ENCODE measurements around the gene EPB41L2.

Gene EPB41L2

DNA sequence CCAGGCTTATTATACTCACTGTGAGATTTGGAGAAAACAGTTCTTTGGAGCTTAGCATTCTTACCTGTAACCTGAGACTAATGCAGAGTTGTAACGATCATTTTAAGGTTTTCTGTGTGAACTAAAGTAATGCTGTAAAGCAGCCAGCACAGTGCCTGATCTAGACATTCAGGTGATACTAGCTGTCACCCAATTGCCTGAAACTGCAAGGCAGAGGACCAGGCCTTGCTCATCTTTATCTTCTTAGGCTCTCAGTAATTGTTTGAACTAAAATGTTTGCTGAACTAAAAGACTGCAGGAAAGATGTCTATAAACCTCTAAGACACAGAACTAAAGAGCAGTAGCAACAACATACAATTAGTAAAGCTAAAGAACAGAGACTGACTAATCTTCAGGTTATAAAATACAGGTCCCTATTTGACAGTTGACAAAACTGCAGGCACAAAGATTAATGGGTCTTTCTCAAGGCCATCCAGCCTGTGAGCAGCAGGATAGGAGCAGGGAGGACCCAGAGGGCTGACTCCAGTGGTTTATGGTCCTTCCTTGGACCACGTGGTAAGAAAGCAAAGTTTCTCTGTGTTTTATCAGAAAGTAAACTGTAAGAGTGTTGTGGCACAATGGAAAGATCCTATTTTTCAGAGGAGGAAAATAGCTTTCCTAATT lies 204.4 kb downstream of the EPB41L2 start:
- no peak for DNase-seq

- no peak for DNase-seq
Measured at GRCh38 chr6:130858054-130858453, 205.0 kb downstream of the EPB41L2 start.

DNA sequence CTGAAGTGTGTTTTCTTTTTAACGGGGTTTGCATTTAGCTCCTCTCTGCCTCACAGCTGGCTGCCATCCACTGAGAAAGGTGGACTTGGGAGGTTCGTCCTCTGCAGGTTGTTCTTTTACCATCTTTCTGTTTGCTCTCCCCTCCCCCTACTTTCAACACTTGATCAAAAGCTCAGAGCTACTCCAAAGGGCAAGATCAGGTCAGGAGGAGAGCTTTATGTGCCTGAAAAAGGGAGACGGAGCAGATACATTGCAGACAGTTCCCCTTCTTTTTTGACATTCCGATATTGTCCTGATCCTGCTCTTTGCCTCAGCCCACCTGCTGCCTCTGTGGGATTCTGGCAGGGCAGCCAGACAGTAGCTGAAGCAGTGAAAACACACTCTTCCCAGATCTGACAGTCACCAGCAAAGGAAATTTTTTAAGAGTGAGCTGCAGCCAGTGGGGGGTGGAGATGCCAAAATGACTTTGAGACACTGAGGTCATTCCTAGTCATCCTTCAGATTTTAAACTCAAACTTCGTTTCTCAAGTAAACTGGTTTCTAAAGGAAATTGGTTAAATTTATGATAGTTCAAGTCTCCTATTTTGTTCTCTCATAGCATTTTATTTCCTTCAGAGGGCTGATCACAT lies 209.4 kb downstream of the EPB41L2 start:
- peak; percentile 66 for DNase-seq

DNA sequence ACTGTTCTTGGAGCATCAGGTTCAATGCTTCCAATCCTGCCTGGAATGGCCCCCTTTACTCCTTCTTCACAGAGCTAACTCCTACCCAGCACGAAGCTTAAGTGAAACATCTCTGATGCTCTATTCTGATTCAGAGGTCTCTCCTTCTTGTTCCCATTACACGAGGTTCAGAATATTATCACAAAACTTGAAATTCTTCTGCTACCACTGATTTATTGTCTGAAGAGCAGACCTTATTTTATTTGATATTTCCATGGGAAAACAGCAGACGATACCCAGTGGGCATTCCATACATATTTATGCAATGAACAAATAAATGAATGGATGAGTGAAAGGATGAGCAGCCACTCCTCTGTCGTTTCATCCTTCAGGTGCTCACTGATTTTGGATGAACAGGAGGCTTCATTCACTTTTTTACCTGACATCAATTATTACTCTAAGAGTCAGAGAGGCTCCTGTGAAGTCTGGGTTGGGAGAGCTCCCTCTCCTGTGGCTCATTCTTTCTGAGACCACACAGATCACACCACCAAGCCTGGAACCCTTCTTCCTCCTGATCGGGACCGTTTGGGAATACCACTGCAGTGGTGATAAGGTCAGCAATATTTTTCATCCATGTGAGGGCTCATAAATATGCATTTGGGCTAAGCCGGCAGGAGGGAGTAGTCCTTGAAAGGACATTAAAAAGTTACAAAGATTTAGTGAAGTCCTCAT lies 210.0 kb downstream of the EPB41L2 start:
- DNase-seq = peak; percentile 47

DNA sequence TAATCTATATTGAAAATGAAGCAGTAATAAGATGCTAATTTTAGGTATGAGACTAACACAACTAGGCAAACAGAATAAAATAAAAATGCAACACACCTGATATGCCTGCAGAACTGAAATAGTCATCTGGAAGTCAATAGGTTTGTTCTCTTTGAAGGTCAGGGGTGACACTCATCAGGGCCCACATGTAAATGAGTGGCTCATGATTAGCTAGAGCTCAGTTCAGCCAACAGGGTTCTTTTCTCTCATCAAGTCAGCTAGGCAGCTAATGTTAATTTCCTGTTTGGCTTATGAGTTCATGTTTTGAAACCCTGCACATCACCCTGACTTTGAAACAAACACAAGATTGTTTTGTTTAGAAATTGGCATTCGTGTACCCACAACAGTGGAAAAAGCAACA lies 212.0 kb downstream of the EPB41L2 start:
- DNase-seq = no peak

GRCh38 chr6:130849594-130849993 lies 213.5 kb downstream of the EPB41L2 start:
- DNase-seq = no peak

DNA sequence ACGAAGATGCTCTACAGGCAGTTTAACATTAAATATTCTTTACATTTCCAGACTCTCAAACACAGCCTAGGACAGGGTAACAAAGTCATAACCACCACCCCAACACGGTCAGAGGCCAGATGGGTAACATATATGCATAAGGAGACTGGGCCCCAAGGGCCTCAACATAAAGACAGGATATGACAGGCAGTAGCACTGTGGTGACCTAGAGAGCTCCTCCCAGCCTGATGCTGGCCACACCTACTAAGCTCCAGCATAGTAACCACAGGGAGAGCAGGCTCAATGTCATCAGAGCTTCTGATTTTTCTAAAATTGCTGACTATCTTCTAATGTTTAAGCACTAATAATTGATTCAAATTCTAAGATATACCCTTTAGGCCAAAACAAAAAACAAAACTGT lies 214.1 kb downstream of the EPB41L2 start:
- DNase-seq = no peak

- peak; percentile 19 for DNase-seq
Measured at GRCh38 chr6:130847001-130847910, 215.8 kb downstream of the EPB41L2 start.

DNA sequence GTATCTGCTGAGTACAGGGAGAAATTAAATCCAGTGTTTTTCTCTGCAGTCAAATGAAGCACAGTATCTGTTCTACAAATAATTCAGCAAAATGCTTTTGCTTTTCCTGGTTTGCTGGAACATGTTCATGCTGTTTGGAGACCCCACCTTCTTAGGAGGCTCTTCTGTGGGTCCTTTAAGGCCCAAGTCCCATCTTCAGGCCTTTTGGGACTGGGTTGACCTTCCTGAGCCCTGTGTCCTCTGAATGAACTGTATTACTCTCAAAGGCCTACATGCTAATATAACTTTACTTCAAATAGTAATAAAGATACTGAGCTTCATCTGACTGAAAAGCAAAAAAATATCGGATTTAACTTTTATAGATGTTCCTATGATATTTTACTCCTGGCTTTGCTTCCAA lies 216.5 kb downstream of the EPB41L2 start:
- no peak for DNase-seq

DNA sequence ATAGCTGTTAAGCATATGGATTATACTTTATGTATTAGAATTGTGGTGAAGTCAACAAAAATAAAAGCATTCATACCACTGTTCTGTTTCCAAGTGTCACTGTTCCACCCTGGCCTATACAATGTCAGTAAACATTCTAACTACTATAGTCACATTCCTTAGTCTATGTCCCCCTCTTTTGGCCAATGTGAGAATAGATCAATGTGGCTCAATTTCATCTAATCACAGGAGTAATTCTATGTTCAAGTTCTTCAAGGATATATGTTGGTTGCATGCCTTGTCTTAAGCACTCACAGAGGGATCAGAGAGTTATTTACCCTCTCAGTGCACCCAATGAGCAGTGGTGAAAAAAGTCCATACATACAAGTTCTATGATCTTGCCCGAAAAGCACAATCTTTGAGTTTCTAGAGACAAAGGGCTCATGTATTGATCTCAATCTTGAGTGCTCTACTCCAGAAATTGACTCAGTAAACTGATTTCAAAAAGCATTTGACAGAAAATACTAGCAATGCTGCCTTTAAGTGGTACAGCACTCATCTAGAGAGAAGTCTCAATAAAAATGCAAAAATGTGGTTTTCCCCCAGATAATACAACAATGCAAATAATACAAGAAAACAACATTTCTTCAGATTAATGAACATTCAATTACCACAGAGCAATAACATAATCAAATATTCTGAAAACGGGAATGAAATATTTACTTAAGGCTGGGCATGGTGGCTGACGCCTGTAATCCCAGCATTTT lies 219.3 kb downstream of the EPB41L2 start:
- DNase-seq = peak; percentile 60

GRCh38 chr6:130841128-130841728 lies 221.8 kb downstream of the EPB41L2 start:
- peak; percentile 33 for DNase-seq

- no peak for DNase-seq
Measured at GRCh38 chr6:130840050-130840449, 223.0 kb downstream of the EPB41L2 start.

- no peak for DNase-seq
Measured at GRCh38 chr6:130839379-130839778, 223.7 kb downstream of the EPB41L2 start.

DNA sequence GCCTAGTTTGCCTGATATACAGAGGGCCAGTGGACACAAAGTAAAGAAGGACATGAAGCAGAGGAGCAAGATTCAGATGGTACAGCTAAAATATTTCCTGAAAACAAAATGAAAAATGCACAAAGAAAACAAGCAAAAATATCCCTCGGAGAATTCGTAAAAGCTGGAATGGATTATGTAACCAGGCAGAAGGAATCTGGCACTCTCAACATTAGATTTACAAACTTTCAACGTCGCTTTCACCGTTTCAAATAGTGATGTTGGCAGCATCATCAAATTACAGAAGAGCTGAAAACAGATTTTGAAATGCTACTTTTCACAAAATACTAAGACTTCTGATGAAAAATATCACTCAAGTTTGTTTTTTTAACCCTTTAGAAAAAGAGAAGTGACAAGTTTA lies 224.1 kb downstream of the EPB41L2 start:
- no peak for DNase-seq

- no peak for DNase-seq
Measured at GRCh38 chr6:130838250-130838860, 224.7 kb downstream of the EPB41L2 start.

DNA sequence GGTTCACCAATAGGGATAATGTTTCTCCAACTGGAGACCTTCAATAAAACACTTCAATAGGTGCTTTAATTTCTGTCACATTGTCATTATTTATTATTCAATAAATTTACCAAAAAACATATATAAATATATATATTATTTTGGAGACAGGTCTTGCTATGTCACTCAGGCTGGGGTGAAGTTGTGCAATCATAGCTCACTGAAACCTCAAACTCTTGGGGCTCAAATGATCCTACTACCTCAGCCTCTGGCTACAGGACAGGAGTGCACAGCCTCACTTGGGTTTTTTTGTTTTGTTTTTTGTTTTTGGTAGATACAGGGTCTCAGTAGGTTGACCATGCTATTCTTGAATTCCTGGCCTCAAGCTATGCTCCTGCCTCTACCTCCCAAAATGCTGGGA lies 226.0 kb downstream of the EPB41L2 start:
- no peak for DNase-seq

DNA sequence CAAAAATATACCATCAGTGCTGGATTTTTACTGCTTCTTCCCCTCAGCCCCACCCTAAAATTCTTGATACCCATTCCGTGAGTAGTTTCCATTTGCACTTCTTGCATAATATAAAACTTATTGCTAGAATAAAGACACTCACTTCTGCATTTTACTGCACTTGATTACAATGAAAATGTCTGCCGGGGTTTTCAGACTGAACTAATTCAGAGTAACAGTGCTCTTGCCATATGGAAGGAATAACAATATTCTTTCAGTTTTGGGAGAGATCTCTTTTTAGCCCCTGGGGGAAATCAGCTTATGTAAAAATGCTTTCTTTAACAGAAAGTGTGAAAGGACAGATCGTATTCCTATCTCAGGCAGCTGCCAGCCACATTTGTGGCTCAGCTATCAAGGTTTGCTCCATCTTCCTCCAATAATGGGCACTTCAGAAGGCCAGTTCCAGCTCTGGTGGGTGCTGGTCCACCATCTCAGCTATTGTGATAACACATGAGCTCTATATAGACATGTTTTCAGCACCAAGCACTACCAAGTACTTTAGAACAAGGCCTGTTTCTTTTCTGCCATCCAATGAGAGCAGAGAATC lies 226.9 kb downstream of the EPB41L2 start:
- no peak for DNase-seq

DNA sequence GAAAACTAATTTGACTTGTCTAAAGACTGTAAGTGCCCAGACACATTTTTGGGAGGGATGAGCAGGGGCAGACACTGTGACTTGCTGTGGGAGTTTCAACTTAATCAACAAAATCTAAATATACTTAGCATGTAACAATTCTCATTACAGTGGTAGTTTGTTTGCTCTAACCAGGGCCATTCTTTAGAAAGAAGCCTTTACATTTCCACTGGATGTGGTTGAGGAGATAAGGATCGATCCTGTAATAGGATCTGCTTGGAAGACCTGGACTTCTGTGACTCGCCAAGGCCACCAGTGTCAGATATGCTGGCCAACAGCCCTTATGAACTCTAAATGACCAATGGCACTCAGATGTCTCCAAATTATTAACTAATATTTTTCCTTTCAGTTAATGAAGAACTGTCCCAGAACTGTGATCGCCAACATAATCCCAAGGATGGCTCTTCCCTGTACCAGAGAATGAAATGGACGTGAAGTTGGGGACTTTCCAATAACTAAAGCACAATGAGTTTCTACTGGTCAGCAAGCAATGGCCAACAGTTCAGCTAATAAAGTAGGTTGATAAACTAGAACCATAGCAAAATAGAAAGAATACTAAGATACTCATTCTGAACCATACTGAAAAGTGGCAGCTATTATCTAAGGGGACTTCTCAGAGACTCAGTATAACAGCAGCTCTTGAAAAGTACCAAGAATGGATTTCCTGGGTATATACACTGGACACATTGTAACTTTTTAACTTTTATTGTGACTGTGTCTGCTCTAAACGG lies 228.4 kb downstream of the EPB41L2 start:
- no peak for DNase-seq

GRCh38 chr6:130833569-130833968 lies 229.5 kb downstream of the EPB41L2 start:
- DNase-seq = no peak

GRCh38 chr6:130831607-130832006 lies 231.4 kb downstream of the EPB41L2 start:
- DNase-seq = no peak
